ENCODE measurements around the gene ACOD1.

The ACOD1 gene

DNA sequence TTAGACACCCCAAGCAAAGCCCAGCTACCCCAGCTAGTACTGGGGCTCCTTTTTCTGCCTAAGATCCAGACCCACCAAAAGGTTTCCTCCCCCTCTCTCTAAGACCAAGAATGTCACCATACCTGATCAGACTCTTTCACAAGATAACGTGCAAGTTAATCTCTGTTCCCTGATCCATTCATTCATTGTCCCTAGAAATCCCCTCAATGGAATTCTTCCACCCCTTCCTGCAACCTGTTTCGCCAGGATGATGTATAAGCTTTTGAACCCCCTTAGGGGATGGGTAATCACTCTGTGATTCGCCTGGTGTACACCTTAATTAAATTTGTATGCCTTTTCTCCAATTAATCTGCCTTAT lies 26.3 kb downstream of the ACOD1 start:
- no peak for TF ChIP-seq CTCF (IDR thresholded peaks at IDR 0.05; ENCODE audit: extremely low read depth, missing control alignments)
- DNase-seq (ENCODE audit: low spot score): no peak

GRCh38 chr13:76975863-76976262 lies 27.6 kb downstream of the ACOD1 start:
- TF ChIP-seq CTCF (IDR thresholded peaks at IDR 0.05; ENCODE audit: extremely low read depth, missing control alignments): no peak
- no peak for DNase-seq (ENCODE audit: low spot score)

DNA sequence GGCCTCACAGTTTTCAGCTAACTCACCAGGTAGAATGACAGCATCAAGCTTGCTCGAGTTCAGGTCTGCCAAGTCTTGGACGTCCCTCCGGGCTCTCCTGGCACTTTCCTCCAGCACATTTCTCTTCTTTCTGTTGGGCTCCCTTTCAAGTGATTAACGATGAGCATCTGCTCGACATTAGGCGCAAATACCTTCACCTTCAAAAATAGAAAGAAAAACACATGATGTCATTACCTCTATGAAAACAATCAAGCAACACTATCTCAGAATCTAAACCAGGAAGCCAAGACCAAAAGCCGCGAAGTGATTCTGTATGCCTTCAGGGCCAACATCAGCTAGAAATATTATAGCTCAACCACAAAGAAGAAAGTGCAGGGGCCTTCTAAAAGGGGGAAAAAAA lies 28.2 kb downstream of the ACOD1 start:
- DNase-seq (ENCODE audit: low spot score): no peak

GRCh38 chr13:76976929-76977328 lies 28.6 kb downstream of the ACOD1 start:
- no peak for DNase-seq (ENCODE audit: low spot score)
- no peak for TF ChIP-seq CTCF (IDR thresholded peaks at IDR 0.05; ENCODE audit: extremely low read depth, missing control alignments)

More for the DNA sequence above, 28.2 kb downstream of the ACOD1 start:
- no peak for TF ChIP-seq CTCF (IDR thresholded peaks at IDR 0.05; ENCODE audit: extremely low read depth, missing control alignments)

DNA sequence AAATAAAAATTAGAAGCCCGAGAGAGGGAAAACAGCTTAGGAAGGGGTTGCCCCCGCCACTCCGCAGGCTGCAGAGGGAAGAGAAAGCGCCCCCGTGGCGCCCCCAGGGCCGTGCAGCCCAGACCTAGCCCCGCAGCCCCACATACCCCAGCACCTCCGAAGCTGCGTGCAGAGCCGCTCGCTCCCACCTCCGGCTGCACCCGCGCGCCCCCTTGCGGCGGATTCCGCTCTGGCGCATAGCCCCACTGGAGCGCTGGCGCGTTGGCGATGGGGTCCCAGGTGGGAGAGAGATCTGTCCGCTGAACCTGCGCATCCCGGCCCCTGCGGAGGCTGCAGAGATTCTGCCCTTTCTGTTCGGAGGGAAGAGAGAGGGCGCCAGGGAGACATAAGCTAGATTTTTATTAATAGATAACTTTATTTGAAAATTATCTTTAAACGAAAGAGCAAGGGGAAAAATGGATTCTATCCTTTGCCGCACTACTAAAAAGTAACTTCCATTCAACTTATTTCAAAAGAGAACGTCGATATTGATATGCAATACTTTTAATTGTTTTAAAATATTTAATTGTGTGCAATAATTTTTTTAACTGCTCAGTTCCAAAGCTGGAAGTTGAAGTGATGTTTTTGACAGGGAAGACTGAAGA lies 31.9 kb downstream of the ACOD1 start:
- TF ChIP-seq CTCF (IDR thresholded peaks at IDR 0.05; ENCODE audit: extremely low read depth, missing control alignments): peak; percentile 99
- peak; percentile 91 for DNase-seq (ENCODE audit: low spot score)

GRCh38 chr13:76982061-76982460 lies 33.8 kb downstream of the ACOD1 start:
- no peak for TF ChIP-seq CTCF (IDR thresholded peaks at IDR 0.05; ENCODE audit: extremely low read depth, missing control alignments)
- DNase-seq (ENCODE audit: low spot score): no peak

DNA sequence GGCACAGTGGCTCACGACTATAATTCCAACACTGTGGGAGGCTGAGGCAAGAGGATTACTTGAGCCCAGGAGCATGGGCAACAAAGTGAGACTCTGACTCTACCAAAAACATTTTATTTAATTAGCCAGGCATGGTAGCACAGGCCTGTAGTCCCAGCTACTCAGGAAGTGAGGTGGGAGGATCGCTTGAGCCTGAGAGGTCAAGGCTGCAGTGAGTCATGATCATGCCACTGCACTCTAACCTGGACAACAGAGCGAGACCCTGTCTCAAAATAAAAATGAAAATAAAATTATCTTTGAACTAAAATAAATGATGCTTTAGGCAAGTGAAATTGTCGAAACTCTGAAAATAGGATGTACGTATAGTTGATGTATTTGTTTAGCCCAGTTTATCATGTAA lies 35.4 kb downstream of the ACOD1 start:
- DNase-seq (ENCODE audit: low spot score): no peak
- TF ChIP-seq CTCF (IDR thresholded peaks at IDR 0.05; ENCODE audit: extremely low read depth, missing control alignments): no peak
